HG03064 (cell line): ENCODE measurements around the gene TMCO2.

Experiments
- ATAC-seq: cut with Tn5 transposase; IDR thresholded peaks from one replicate; pipeline ENCODE4 v1.9.1; 2021; ENCODE audit warnings: low read depth; ENCODE audit not compliant: unreplicated experiment

TMCO2 gene

DNA sequence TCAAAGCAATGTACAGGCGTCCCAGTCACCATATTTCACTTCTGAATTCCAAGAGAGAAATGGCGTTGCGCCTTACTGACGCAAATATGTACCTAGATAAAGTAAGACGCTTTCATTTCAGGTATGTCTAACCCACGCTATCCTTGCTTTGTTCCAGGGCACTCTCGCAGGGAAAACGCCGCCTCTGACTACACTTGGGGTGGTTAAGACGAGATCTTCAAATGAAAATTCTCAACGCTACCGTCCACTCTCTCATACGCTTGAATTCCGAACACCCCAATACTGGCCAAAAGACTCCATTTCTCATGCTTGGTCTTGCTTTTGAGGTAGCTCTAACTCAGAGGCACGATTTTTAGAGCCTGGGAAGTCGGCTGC lies 9.6 kb downstream of the TMCO2 start:
- ATAC-seq = no peak

GRCh38 chr1:40257688-40258444 lies 10.1 kb downstream of the TMCO2 start, which contains the start of gene ZMPSTE24:
Gene ZMPSTE24, plus strand, starts transcription at chr1:40258236. Its CDS starts 36 bp downstream, at chr1:40258272.
- peak; percentile 88 for ATAC-seq

DNA sequence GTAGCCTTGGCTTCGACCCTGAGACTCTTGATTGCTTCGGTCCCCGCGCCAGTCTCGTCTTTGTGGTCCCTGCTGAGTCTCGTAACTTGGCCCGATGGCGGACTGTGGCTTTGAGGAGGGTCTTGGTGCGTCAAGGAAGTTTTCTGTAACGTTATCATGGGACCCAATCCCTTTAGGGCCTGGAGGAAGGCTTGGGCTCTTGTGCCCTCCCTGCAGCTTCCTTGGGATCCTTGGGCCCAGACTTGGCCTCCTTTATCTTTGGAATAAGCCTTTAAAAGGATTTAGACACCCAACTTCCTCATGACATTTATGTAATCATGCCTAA lies 10.7 kb downstream of the TMCO2 start:
- ATAC-seq = no peak

DNA sequence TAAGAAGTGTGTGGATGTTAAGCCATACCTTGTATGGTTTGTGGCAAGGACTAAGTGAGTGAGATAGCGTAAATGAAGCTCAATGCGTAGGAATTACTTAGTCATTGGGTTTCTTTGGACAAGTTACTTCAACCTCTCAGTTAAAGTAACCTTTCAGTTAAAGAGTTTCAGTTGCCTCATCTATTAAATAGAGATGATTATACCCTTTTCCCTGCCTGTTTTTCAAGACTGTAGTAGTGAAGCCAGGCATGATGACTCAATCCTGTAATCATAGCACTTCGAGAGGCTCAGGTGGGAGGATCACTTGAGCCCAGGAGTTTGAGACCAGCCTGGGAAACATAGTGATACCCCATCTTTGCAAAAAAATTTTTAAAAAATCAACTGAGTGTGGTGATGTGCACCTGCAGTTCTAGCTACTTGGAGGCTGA lies 16.6 kb downstream of the TMCO2 start:
- ATAC-seq = no peak

- ATAC-seq = no peak
Measured at GRCh38 chr1:40265298-40265697, 17.6 kb downstream of the TMCO2 start.

DNA sequence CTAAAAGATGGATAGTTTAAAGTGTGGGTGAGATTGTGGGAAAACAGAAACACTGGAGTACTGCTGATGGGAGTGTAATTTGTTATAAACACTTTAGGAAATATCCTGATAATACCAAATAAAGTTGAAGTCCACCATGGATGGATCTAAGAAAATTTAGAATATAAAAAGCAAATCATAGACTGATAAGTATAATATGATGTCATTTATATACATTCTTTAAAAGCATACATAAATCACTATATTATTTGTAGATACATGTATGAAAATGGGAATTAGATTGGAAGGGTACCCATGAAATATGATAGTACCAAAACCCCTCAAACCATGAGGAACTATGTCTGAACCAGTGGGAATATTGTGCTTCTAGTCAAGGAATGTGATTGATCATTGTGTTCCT lies 18.2 kb downstream of the TMCO2 start:
- no peak for ATAC-seq

- ATAC-seq = no peak
Measured at GRCh38 chr1:40266786-40267535, 19.2 kb downstream of the TMCO2 start.

GRCh38 chr1:40267767-40268187 lies 20.0 kb downstream of the TMCO2 start:
- no peak for ATAC-seq

DNA sequence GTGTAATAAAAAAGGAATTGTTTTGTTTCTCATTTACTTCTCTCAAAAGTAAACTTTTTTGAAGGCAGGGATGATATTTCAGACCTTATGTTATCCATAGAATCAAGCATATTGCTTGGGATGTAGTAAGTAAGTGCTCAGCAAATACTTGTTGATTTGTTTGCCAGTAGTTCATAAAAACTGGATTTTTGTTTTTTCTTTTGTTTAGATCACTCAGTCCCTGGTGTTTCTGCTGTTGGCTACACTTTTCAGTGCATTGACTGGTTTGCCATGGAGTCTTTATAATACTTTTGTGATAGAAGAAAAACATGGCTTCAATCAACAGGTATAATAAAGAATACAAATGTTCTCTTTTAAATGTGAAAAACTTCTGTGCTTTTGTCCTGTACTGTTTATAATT lies 20.5 kb downstream of the TMCO2 start:
- no peak for ATAC-seq

- ATAC-seq = no peak
Measured at GRCh38 chr1:40270152-40270834, 22.6 kb downstream of the TMCO2 start.

DNA sequence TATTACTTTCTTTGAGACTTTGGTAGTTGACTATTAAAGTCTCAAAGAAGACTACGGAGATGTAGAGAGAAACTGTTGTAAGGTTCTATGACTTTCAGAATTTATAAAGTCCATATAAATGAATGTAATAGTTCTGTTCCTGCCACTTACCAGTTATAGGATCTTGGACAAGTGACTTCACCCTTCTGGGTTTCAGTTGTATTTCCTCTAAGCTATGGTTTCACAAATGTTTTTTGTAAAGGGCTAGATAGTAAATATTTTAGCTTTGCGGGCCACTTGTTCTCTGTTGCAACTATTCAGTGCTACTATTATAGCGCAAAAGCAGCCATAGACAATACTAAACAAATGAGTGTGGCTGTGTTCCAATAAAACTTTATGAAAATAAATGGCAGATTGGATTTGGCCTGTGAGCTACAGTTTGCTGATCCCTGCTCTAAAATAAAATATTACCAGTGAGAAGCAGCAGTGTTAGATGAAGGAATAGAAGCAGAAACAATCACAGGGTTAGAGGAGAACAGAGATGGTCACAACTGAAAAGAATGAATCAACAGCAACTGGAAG lies 25.0 kb downstream of the TMCO2 start:
- no peak for ATAC-seq

DNA sequence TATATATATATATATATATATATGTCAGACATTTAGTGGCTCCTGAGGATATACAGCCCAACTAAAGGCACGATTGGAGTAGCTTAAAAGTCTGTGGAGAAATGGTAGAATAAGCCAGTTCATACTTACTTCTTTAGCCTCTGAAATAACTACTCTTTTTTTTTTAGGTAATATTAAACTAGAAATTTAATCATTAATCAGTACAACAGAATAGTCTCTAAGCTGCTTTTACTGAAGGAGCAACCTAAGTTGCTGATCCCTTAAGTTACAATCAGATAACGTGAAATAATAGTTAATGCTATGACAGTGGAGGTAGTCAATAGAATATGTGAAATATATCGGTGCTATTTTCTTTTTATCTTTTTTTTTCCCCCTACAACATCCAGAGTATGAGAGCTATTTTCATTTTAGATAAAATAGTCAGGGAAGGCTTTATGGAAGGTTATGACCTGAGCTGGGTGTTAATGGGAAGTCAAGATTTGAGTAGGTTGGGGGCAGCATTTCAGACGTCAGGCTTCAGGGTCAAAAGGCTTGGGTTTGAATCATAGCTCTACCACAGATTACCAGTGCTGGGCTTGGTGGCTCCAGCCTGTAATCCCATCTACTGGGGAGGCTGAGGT lies 25.9 kb downstream of the TMCO2 start:
- ATAC-seq = no peak

- ATAC-seq = no peak
Measured at GRCh38 chr1:40274331-40274730, 26.6 kb downstream of the TMCO2 start.

- no peak for ATAC-seq
Measured at GRCh38 chr1:40276122-40276521, 28.4 kb downstream of the TMCO2 start.

DNA sequence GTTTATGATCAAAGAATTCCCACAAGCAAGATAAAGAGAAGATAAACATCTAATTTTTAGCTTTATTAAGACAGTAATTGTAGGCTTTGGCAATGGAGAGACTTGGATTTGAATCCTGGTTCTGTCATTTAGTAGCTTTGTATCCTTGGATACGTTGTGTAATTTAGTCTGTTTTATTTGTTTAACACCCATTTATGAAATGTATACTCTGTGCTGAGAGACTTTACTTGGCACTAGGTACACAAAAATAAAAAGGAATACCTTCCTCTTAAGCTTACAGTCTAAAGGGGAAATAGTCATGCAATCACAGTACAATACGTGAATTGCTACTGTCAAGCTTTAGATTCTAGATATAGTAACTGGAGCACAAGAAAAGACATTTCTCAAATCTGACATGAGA lies 34.1 kb downstream of the TMCO2 start:
- no peak for ATAC-seq

DNA sequence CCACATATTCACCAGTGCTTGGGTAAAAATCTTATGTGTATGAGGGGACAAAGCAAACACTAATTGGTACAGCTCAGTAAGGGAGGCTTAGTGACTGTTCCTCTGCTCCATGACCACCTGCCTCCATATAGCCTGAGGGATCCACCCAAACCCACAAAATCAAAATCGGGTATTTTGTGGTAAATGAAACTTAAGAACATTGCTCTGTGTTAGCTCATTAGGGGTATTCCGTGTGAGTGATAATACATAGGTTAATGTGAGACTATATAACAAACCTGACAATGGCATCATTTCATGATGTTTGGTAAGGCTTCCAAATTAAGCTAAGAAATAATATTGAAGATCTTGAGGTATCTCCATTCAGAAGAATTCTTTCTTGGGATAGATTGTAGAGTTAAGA lies 43.6 kb downstream of the TMCO2 start:
- no peak for ATAC-seq

DNA sequence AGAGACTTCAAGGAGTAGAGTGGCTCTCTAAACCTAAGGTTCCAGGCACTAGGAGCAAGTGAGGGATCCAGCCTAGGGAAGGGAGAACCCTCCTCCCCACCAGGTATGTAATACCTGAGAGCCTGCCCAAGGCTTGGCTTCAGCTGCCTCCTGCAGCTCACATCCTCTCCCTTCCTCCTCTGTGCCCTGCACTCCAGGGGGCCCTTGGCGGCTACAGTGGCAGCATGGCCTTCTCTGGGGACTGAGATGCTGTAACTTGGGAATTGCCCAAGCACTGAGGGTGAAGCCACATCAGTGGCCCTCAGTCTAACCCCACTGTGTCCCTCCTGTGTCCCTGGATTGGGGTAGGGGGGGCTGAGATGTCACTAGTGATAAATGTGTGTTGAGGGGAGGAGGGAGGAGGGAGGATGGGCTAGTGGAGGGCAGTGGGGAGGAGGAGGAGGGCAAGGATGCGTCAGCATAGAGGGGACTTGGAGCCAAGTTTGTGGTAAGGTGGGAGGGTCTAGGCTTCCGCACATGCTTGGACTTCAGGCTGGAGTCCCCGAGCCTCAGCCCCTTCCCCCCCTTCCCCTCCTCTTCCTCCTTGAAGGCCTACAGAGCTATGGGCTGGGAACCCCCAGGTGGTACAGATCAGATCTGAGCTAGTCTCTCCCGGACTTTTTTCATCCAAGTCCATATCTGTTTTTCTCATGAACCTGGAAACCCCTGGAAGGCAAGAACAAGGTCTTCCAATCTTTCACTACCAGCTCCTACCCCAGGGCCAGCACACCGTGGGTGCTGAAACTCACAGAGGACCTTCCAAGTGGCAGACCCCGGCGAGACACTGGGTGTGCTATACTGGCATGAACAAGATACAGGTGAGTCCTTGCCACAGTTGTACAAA lies 51.9 kb downstream of the TMCO2 start:
- no peak for ATAC-seq

GRCh38 chr1:40300249-40300567 lies 52.5 kb downstream of the TMCO2 start:
- no peak for ATAC-seq

GRCh38 chr1:40300651-40301050 lies 52.9 kb downstream of the TMCO2 start:
- ATAC-seq = no peak

- no peak for ATAC-seq
Measured at GRCh38 chr1:40301066-40301465, 53.3 kb downstream of the TMCO2 start.
